ENCODE results near the gene FSTL3.
"Not testable (repeated sequence)": the region's sequence is repeated elsewhere in the genome, so short reads cannot be mapped to it uniquely, and the experiment has no call there.

FSTL3 gene

DNA sequence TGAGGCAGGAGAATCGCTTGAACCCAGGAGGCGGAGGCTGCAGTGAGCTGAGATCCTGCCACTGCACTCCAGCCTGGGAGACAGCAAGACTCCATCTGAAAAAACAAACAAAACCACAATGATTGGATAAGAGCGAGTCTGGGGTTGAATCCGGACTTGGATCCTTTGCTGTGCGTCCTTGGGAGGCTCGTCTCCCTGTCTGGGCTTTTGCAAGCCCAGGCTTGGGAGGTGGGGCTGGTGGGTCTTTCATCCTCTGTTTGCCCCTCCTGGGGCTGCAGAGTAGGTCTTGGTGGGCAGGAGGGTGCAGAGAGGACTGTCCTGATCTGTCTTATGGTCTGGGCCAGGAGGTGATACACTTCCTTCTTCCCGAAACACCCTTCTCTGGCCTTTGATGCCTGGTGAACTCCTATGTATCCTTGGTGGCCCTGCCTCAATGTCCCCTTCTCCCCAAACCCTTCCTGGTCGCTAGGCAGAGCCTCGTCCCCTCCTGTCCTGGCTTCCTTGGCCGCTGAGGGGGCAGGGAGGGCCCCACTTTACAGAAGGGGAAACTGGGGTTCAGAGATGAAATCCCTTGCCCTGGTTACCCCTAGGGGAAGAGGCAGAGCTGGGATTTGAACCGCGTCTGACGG, 49.4 kb downstream of the FSTL3 start:
- H3K4me3 ChIP-seq (ENCODE audit: low read depth in 1 of 2, low read length in 2 of 2), result no peak overlapping the region
- no peak overlapping the region for H3K9ac ChIP-seq (ENCODE audit: low read length)
- no peaks in the 10 kb centered on the region for H3K4me1 ChIP-seq (ENCODE audit: insufficient read depth, low read length)
- no peaks in the 10 kb centered on the region for H3K36me3 ChIP-seq (ENCODE audit: insufficient read depth, low read length)
- H3K9me3 ChIP-seq (ENCODE audit: low read length), result no peaks in the 10 kb centered on the region
- no peak overlapping the region for H3K27ac ChIP-seq (ENCODE audit: low read depth, low read length)
- no peaks in the 10 kb centered on the region for H3K27me3 ChIP-seq (ENCODE audit: control insufficient read depth in 1 of 2, insufficient read depth in 2 of 2, low read length in 2 of 2)

DNA sequence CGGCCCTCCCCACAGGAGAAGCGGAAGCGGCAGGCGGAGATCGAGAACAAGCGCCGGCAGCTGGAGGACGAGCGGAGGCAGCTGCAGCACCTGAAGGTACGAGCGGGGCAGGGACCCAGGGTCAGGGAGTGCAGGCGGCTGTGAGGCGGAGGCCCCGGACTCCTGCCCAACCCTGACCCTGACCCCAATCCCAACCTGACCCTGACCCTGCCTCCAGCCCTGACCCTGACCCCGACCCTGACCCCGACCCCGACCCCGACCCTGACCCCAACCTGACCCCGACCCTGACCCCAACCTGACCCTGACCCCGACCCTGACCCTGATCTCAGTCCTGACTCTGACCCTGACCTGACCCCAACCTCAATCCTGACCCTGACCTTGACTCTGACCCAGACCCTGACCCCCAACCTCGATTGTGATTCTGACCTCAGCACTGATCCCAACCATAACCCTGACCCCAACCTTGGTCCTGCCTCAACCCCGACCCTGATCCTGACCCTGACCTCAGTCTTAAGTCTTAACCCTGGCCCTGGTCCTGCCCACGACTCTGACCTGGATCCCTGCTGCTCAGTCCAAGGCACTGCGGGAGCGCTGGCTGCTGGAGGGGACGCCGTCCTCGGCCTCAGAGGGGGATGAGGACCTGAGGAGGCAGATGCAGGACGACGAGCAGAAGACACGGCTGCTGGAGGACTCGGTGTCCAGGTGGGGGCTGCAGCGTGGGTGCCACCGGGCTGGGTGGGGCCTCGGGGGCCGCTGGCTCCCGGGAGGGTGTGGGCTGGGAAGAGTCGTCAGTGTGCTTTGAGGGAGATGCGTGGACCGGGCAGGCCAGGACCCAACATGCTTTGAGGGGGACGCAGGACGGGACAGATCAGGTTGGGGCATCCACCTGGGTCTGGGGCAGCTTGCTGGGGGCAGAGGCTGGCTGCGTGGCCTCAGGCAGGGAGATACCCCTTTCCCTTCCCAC, 51.1 kb downstream of the FSTL3 start:
- Histone ChIP-seq H3K27me3 (ENCODE audit: control insufficient read depth in 1 of 2, insufficient read depth in 2 of 2, low read length in 2 of 2) (no peaks in the 10 kb centered on the region), H3K36me3 (ENCODE audit: insufficient read depth, low read length) (peaks cover 5% of the 10 kb centered on the region), H3K4me1 (ENCODE audit: insufficient read depth, low read length) (no peaks in the 10 kb centered on the region), H3K27ac (ENCODE audit: low read depth, low read length) (no peak overlapping the region), H3K9ac (ENCODE audit: low read length) (no peak overlapping the region), H3K4me3 (ENCODE audit: low read depth in 1 of 2, low read length in 2 of 2) (no peak overlapping the region), H3K9me3 (ENCODE audit: low read length) (no peaks in the 10 kb centered on the region)

DNA sequence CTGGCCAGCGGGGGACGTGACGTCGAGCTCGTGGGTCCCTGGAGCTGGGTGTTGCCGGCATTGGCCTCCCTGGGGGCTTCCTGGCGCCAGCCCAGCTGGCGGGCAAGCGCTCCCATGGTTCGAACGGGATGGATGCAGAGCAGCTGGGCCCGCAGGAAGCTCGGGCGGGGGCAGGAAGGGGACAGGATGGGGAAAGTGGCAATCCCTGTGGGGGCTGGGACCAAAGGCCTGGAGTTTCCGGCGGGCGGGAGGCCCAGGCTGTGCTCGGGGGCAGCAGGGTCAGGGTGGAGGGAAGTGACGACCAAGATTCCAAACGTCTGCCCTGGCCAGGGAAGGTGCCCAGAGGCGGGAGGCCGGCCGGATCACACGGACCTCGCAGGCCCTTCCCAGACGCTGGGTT, 51.8 kb downstream of the FSTL3 start:
- H3K9ac ChIP-seq (ENCODE audit: low read length), result no peak overlapping the region
- no peaks in the 10 kb centered on the region for H3K9me3 ChIP-seq (ENCODE audit: low read length)
- no peak overlapping the region for H3K27ac ChIP-seq (ENCODE audit: low read depth, low read length)
- no peaks in the 10 kb centered on the region for H3K4me1 ChIP-seq (ENCODE audit: insufficient read depth, low read length)
- H3K4me3 ChIP-seq (ENCODE audit: low read depth in 1 of 2, low read length in 2 of 2), result no peak overlapping the region
- no peaks in the 10 kb centered on the region for H3K27me3 ChIP-seq (ENCODE audit: control insufficient read depth in 1 of 2, insufficient read depth in 2 of 2, low read length in 2 of 2)
- H3K36me3 ChIP-seq (ENCODE audit: insufficient read depth, low read length), result peaks cover 5% of the 10 kb centered on the region

DNA sequence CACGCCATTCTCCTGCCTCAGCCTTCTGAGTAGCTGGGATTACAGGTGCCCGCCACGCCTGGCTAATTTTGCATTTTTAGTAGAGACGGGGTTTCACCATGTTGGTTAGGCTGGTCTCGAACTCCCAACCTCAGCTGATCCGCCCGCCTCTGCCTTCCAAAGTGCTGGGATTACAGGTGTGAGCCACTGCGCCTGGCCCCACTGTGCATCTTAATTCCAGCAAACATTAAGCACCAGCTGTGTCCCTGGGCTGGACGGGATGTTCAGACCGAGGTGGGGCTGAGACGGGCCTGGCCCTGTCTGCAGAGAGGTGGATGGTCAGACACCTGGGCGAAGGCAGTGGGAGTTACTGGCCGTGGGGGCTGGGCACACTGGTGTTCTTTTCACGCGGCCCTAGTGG, 53.4 kb downstream of the FSTL3 start:
- not testable (repeated sequence) for H3K27me3 ChIP-seq (ENCODE audit: control insufficient read depth in 1 of 2, insufficient read depth in 2 of 2, low read length in 2 of 2); H3K4me3 ChIP-seq (ENCODE audit: low read depth in 1 of 2, low read length in 2 of 2); H3K36me3 ChIP-seq (ENCODE audit: insufficient read depth, low read length); H3K9me3 ChIP-seq (ENCODE audit: low read length); H3K27ac ChIP-seq (ENCODE audit: low read depth, low read length); H3K9ac ChIP-seq (ENCODE audit: low read length); H3K4me1 ChIP-seq (ENCODE audit: insufficient read depth, low read length)

DNA sequence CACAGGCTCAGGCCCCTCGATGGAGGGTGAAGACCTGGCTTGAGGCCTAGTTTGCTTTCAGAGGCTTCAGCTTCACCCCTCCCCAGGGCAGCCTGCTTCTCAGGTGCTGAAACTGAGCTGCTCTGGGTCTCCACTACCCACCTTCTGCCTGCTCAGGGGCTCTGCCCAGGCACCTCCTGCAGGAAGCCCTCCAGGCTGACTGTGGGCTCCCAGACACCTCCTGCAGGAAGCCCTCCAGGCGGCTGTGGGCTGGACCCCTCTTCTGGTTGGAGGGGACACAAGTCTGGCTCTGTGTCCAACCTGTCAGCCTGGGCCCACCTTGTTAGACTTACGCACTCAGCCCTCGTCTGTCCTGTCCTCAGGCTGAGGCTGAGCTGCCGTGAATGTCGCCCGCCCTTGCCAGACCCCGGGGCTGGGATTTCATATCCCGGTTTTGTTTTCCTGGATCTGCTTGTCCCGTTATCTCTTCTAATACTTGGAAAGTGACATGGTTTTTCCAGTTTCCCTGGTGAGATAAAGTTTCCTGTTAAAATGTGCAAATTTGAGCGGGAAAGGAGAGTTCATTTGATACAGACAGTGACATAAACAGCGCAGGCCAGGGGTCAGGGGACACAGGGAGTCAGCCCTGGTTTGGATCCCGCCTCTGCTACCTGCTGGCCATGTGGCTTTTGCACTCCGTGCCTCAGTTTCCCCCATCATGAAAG, 53.9 kb downstream of the FSTL3 start:
- H3K27ac ChIP-seq (ENCODE audit: low read depth, low read length), result no peak overlapping the region

DNA sequence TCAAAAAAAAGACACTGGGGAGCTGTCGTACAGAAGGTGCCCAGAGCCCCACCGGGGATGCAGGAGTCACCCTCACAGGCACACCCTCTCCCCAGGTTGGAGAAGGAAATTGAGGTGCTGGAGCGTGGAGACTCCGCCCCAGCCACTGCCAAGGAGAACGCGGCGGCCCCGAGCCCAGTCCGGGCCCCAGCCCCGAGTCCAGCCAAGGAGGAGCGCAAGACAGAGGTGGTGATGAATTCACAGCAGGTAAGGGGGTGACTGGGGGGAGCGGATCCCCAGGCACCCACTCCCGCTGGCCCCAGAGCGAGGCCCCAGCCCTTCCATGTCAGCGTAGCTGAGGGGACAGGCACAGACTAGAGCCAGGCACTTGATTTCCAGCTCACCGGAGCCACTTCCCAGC, 54.8 kb downstream of the FSTL3 start:
- no peak overlapping the region for H3K9ac ChIP-seq (ENCODE audit: low read length)
- H3K27me3 ChIP-seq (ENCODE audit: control insufficient read depth in 1 of 2, insufficient read depth in 2 of 2, low read length in 2 of 2), result no peaks in the 10 kb centered on the region
- no peak overlapping the region for H3K27ac ChIP-seq (ENCODE audit: low read depth, low read length)
- peaks cover 5% of the 10 kb centered on the region for H3K4me1 ChIP-seq (ENCODE audit: insufficient read depth, low read length)
- H3K9me3 ChIP-seq (ENCODE audit: low read length), result no peaks in the 10 kb centered on the region
- H3K4me3 ChIP-seq (ENCODE audit: low read depth in 1 of 2, low read length in 2 of 2), result no peak overlapping the region
- H3K36me3 ChIP-seq (ENCODE audit: insufficient read depth, low read length), result peaks cover 5% of the 10 kb centered on the region

More for the DNA sequence above, 53.9 kb downstream of the FSTL3 start:
- no peak overlapping the region for H3K4me3 ChIP-seq (ENCODE audit: low read depth in 1 of 2, low read length in 2 of 2)
- no peak overlapping the region for H3K9ac ChIP-seq (ENCODE audit: low read length)
- no peaks in the 10 kb centered on the region for H3K9me3 ChIP-seq (ENCODE audit: low read length)
- peaks cover 5% of the 10 kb centered on the region for H3K36me3 ChIP-seq (ENCODE audit: insufficient read depth, low read length)
- peaks cover 5% of the 10 kb centered on the region for H3K4me1 ChIP-seq (ENCODE audit: insufficient read depth, low read length)
- no peaks in the 10 kb centered on the region for H3K27me3 ChIP-seq (ENCODE audit: control insufficient read depth in 1 of 2, insufficient read depth in 2 of 2, low read length in 2 of 2)

DNA sequence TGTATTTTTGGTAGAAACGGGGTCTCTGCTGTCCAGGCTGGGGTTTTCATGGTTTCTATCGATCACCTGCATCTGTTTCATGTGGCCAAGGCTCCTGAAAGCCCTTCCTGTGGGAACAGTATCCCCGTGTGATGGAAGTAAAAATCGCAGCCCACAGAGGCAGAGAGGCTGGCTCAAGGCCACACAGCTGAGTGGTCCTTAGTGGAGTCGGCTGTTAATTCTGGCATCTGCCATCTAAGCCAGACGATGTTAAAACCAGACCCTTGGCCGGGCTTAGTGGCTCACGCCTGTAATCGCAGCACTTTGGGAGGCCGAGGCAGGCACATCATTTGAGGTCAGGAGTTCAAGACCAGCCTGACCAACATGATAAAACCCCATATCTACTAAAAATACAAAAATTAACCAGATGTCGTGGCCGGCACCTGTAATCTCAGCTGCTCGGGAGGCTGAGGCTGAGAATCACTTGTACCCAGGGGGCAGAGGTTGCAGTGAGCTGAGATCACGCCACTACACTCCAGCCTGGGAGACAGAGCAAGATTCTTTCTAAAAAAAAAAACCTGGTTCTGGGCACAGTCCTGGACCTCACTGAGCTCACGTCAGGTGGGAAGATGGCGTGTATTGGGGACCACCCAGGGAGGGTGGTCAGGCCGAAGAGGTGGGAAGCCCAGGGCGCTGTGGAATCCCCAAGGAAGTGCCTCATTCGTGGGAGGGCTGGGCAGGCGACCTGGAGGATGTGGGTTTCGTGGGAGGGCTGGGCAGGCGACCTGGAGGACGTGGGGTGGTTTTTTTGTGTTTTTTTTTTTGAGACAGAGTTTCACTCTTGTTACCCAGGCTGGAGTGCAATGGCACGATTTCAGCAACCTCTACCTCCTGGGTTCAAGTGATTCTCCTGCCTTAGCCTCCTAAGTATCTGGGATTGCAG, 56.2 kb downstream of the FSTL3 start:
- peaks cover 5% of the 10 kb centered on the region for H3K4me1 ChIP-seq (ENCODE audit: insufficient read depth, low read length)
- peaks cover 5% of the 10 kb centered on the region for H3K36me3 ChIP-seq (ENCODE audit: insufficient read depth, low read length)
- no peak overlapping the region for H3K4me3 ChIP-seq (ENCODE audit: low read depth in 1 of 2, low read length in 2 of 2)
- no peak overlapping the region for H3K9ac ChIP-seq (ENCODE audit: low read length)
- no peak overlapping the region for H3K27ac ChIP-seq (ENCODE audit: low read depth, low read length)
- no peaks in the 10 kb centered on the region for H3K27me3 ChIP-seq (ENCODE audit: control insufficient read depth in 1 of 2, insufficient read depth in 2 of 2, low read length in 2 of 2)
- H3K9me3 ChIP-seq (ENCODE audit: low read length), result no peaks in the 10 kb centered on the region
